Endothelial cell of umbilical vein (primary cell): ENCODE data around the gene DEFB110.

Source experiments
- CTCF ChIP-seq, 2 donors: IDR thresholded peaks; 1 replicate in 1 of 2; 2 replicates in 1 of 2; pipeline ENCODE4 v1.5.1; 2011; ENCODE audit warnings: low read length in 2 of 2, mild to moderate bottlenecking in 2 of 2, moderate library complexity in 2 of 2, control low read depth in 1 of 2, inconsistent platforms in 1 of 2, low read depth in 1 of 2; ENCODE audit not compliant: insufficient read depth in 1 of 2; ENCODE audit errors: extremely low read depth in 1 of 2
- FOS ChIP-seq: IDR thresholded peaks from 2 replicates; pipeline ENCODE4 v1.6.1; 2011; ENCODE audit warnings: mild to moderate bottlenecking, low read length, moderate library complexity, borderline replicate concordance; ENCODE audit not compliant: insufficient read depth
- GATA2 ChIP-seq: IDR thresholded peaks from 2 replicates; pipeline ENCODE4 v1.7.0; 2011; ENCODE audit warnings: low read depth, mild to moderate bottlenecking, moderate library complexity, mixed read lengths, low read length; ENCODE audit not compliant: insufficient read length, insufficient read depth
- MAX ChIP-seq: IDR thresholded peaks from 2 replicates; pipeline ENCODE4 v1.6.1; 2011; ENCODE audit not compliant: insufficient read depth, insufficient read length

GRCh38 chr6:49980898-49981297, 40.9 kb downstream of the DEFB110 start:
- TF ChIP-seq MAX: no peak
- no peak for TF ChIP-seq CTCF (IDR thresholded peaks at IDR 0.05; ENCODE audit: extremely low read depth in 1 of 2, insufficient read depth in 1 of 2, low read depth in 1 of 2, low read length in 2 of 2)
- TF ChIP-seq FOS: no peak
- no peak for TF ChIP-seq GATA2
